ENCODE measurements around the gene EPG5.

The EPG5 gene

DNA sequence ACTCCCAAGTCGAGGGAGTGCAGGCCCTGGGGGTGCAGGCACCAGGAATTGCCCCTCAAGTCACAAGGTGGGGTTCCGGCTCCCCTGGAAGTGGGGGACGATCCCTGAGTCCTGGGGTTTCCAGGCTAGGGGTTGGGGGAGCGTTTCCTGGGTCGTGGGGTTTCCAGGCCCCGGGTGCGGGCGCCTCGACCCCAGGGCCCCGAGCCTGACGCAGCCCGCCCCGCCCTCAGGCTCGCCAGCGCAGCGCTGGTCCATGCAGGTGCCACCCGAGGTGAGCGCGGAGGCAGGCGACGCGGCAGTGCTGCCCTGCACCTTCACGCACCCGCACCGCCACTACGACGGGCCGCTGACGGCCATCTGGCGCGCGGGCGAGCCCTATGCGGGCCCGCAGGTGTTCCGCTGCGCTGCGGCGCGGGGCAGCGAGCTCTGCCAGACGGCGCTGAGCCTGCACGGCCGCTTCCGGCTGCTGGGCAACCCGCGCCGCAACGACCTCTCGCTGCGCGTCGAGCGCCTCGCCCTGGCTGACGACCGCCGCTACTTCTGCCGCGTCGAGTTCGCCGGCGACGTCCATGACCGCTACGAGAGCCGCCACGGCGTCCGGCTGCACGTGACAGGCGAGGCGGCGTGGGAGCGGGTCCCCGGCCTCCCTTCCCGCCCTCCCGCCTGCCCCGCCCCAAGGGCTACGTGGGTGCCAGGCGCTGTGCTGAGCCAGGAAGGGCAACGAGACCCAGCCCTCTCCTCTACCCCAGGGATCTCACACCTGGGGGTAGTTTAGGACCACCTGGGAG lies 129.7 kb downstream of the EPG5 start:
- peak; percentile 66 for ATAC-seq
- TF ChIP-seq ESRRG (CRISPR knock-in tag; IDR thresholded peaks at IDR 0.05) (no peak), ZFP3 (CRISPR knock-in tag; IDR thresholded peaks at IDR 0.05) (no peak), BACH2 (CRISPR knock-in tag; IDR thresholded peaks at IDR 0.05; ENCODE audit: borderline replicate concordance) (no peak), ZNF70 (CRISPR knock-in tag; IDR thresholded peaks at IDR 0.05) (no peak), ISL1 (CRISPR knock-in tag; IDR thresholded peaks at IDR 0.05) (no peak), TOX (CRISPR knock-in tag; IDR thresholded peaks at IDR 0.05; ENCODE audit: borderline replicate concordance) (no peak), OSR1 (CRISPR knock-in tag; IDR thresholded peaks at IDR 0.05) (no peak), ARNTL (CRISPR knock-in tag; IDR thresholded peaks at IDR 0.05; ENCODE audit: borderline replicate concordance, low read depth) (no peak), GLIS3 (CRISPR knock-in tag; IDR thresholded peaks at IDR 0.05) (no peak), CSDC2 (CRISPR knock-in tag; IDR thresholded peaks at IDR 0.05) (no peak), ZC3H10 (CRISPR knock-in tag; IDR thresholded peaks at IDR 0.05) (no peak), SNAI2 (CRISPR knock-in tag; IDR thresholded peaks at IDR 0.05) (no peak), RARB (CRISPR knock-in tag; IDR thresholded peaks at IDR 0.05) (no peak), ZNF565 (CRISPR knock-in tag; conservative IDR thresholded peaks at IDR 0.05; ENCODE audit: low read depth) (no peak), PPARA (CRISPR knock-in tag; IDR thresholded peaks at IDR 0.05; ENCODE audit: borderline replicate concordance) (no peak)
- TF ChIP-seq, protein P1, sequence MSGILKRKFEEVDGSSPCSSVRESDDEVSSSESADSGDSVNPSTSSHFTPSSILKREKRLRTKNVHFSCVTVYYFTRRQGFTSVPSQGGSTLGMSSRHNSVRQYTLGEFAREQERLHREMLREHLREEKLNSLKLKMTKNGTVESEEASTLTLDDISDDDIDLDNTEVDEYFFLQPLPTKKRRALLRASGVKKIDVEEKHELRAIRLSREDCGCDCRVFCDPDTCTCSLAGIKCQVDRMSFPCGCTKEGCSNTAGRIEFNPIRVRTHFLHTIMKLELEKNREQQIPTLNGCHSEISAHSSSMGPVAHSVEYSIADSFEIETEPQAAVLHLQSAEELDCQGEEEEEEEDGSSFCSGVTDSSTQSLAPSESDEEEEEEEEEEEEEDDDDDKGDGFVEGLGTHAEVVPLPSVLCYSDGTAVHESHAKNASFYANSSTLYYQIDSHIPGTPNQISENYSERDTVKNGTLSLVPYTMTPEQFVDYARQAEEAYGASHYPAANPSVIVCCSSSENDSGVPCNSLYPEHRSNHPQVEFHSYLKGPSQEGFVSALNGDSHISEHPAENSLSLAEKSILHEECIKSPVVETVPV (CRISPR knock-in tag; IDR thresholded peaks at IDR 0.05) = no peak
- TF ChIP-seq, protein P2, sequence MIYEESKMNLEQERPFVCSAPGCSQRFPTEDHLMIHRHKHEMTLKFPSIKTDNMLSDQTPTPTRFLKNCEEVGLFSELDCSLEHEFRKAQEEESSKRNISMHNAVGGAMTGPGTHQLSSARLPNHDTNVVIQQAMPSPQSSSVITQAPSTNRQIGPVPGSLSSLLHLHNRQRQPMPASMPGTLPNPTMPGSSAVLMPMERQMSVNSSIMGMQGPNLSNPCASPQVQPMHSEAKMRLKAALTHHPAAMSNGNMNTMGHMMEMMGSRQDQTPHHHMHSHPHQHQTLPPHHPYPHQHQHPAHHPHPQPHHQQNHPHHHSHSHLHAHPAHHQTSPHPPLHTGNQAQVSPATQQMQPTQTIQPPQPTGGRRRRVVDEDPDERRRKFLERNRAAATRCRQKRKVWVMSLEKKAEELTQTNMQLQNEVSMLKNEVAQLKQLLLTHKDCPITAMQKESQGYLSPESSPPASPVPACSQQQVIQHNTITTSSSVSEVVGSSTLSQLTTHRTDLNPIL (CRISPR knock-in tag; IDR thresholded peaks at IDR 0.05; ENCODE audit: low read depth) = no peak
- TF ChIP-seq, protein P3, sequence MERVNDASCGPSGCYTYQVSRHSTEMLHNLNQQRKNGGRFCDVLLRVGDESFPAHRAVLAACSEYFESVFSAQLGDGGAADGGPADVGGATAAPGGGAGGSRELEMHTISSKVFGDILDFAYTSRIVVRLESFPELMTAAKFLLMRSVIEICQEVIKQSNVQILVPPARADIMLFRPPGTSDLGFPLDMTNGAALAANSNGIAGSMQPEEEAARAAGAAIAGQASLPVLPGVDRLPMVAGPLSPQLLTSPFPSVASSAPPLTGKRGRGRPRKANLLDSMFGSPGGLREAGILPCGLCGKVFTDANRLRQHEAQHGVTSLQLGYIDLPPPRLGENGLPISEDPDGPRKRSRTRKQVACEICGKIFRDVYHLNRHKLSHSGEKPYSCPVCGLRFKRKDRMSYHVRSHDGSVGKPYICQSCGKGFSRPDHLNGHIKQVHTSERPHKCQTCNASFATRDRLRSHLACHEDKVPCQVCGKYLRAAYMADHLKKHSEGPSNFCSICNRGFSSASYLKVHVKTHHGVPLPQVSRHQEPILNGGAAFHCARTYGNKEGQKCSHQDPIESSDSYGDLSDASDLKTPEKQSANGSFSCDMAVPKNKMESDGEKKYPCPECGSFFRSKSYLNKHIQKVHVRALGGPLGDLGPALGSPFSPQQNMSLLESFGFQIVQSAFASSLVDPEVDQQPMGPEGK (CRISPR knock-in tag; IDR thresholded peaks at IDR 0.05; ENCODE audit: borderline replicate concordance) = no peak
- TF ChIP-seq, protein P4, sequence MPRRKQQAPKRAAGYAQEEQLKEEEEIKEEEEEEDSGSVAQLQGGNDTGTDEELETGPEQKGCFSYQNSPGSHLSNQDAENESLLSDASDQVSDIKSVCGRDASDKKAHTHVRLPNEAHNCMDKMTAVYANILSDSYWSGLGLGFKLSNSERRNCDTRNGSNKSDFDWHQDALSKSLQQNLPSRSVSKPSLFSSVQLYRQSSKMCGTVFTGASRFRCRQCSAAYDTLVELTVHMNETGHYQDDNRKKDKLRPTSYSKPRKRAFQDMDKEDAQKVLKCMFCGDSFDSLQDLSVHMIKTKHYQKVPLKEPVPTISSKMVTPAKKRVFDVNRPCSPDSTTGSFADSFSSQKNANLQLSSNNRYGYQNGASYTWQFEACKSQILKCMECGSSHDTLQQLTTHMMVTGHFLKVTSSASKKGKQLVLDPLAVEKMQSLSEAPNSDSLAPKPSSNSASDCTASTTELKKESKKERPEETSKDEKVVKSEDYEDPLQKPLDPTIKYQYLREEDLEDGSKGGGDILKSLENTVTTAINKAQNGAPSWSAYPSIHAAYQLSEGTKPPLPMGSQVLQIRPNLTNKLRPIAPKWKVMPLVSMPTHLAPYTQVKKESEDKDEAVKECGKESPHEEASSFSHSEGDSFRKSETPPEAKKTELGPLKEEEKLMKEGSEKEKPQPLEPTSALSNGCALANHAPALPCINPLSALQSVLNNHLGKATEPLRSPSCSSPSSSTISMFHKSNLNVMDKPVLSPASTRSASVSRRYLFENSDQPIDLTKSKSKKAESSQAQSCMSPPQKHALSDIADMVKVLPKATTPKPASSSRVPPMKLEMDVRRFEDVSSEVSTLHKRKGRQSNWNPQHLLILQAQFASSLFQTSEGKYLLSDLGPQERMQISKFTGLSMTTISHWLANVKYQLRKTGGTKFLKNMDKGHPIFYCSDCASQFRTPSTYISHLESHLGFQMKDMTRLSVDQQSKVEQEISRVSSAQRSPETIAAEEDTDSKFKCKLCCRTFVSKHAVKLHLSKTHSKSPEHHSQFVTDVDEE (CRISPR knock-in tag; IDR thresholded peaks at IDR 0.05) = no peak

DNA sequence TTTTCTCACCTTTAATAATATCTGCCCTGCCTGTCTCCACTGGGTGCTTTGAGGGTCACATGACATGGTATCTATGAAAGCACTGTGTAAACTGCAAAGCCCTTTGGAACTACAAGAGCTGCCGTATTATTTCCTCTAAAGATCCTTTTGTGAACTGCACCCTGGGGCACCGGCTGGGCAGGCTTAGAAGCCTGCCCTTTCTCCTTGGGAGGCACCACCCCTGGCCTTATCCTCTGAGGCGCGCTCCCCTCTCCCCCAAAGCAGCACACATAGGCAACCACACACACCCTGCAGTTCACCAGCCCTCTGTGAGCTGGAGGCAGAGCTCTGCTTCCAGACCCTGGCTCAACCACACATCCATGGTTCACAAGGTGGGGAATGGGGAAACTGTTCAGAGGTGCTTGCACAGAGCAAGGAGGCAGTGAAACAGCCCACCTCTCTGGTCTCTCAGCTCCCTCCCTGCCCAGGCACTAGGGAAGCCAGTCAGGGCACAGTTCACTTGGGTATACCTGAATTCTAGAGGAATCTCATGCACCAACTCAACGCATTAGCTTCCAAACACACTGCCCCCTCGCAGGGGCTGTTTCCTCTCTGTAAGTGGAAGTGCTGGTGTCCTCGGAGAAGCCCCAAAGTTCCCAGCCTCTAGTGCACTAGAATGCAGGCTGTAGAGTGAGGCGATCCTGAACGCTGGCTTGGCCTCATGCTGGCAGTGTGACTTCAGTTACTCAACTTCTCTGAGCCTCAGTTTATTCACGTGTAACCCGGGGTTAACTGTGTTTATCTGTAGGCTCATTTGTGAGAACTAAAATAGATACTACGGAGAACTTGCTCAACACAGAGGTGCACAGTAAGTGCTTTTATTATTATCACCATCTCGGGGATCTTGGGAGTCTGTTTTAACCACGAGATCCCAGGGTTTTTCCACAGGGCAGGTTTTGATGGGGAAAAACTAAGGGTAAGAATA lies 130.6 kb downstream of the EPG5 start:
- no peak for ATAC-seq
- TF ChIP-seq ZFP30 (CRISPR knock-in tag; IDR thresholded peaks at IDR 0.05) (no peak), ZFP3 (CRISPR knock-in tag; IDR thresholded peaks at IDR 0.05) (no peak), GLIS3 (CRISPR knock-in tag; IDR thresholded peaks at IDR 0.05) (no peak), ESRRG (CRISPR knock-in tag; IDR thresholded peaks at IDR 0.05) (no peak), PPARA (CRISPR knock-in tag; IDR thresholded peaks at IDR 0.05; ENCODE audit: borderline replicate concordance) (no peak), BACH2 (CRISPR knock-in tag; IDR thresholded peaks at IDR 0.05; ENCODE audit: borderline replicate concordance) (no peak), TCF4 (CRISPR knock-in tag; IDR thresholded peaks at IDR 0.05; ENCODE audit: borderline replicate concordance) (no peak), ARNTL (CRISPR knock-in tag; IDR thresholded peaks at IDR 0.05; ENCODE audit: borderline replicate concordance, low read depth) (no peak), CSDC2 (CRISPR knock-in tag; IDR thresholded peaks at IDR 0.05) (no peak), RARB (CRISPR knock-in tag; IDR thresholded peaks at IDR 0.05) (no peak), SNAI2 (CRISPR knock-in tag; IDR thresholded peaks at IDR 0.05) (no peak), OSR1 (CRISPR knock-in tag; IDR thresholded peaks at IDR 0.05) (no peak), ZC3H10 (CRISPR knock-in tag; IDR thresholded peaks at IDR 0.05) (no peak), ZNF70 (CRISPR knock-in tag; IDR thresholded peaks at IDR 0.05) (no peak)
- TF ChIP-seq, protein P1 (CRISPR knock-in tag; IDR thresholded peaks at IDR 0.05) = no peak
- TF ChIP-seq, protein P5, sequence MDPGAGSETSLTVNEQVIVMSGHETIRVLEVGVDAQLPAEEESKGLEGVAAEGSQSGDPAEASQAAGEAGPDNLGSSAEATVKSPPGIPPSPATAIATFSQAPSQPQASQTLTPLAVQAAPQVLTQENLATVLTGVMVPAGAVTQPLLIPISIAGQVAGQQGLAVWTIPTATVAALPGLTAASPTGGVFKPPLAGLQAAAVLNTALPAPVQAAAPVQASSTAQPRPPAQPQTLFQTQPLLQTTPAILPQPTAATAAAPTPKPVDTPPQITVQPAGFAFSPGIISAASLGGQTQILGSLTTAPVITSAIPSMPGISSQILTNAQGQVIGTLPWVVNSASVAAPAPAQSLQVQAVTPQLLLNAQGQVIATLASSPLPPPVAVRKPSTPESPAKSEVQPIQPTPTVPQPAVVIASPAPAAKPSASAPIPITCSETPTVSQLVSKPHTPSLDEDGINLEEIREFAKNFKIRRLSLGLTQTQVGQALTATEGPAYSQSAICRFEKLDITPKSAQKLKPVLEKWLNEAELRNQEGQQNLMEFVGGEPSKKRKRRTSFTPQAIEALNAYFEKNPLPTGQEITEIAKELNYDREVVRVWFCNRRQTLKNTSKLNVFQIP (CRISPR knock-in tag; IDR thresholded peaks at IDR 0.05; ENCODE audit: borderline replicate concordance, low read depth) = no peak
- TF ChIP-seq, protein P3 (CRISPR knock-in tag; IDR thresholded peaks at IDR 0.05; ENCODE audit: borderline replicate concordance) = no peak

All from SK-N-SH treated with all-trans-retinoic acid at 6 μM for 48 hours (cell line).